ENCODE data around the gene HDAC9.
"Not testable (repeated sequence)": the region's sequence is repeated elsewhere in the genome, so short reads cannot be mapped to it uniquely, and the experiment has no call there.

The HDAC9 gene

DNA sequence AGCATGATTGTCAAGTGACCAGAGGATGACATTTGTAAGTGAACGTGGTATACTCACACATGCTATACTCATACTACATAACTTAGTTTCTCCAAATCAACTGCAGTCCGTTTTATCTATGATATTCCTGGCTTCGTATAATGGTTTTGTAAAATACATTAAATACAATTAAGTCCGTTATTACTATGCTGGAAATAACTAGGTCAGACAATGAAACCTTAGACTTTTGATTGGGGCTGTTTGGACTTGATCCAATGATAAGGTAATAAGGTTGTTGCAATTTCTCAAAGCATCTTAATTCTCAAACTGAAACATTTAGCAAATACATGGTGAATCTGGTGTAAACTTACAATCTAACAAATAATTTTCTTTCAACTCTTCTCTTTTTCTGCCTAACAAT is 504.9 kb downstream of the HDAC9 start:
- no peak for FAIRE-seq
- DNase-seq (ENCODE audit: low spot score) = no peak

DNA sequence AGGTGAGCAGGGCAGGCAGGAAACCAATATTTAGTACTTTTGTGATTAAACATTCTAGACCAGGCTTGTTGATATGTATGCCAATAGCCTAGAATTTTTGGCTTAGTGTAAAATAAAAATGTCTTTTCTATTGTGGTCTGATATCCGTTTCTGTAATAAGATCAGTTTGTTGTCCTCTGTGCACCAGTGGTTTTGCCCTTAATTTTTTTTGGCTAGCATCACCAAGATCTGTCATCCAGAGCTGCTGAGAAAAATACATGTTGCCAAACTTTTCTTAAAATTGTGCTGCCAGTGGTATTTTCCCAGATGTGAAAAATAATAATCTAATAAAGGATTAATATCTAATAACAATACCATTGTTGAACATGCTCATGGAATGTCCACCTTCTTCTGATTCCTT is 506.3 kb downstream of the HDAC9 start:
- FAIRE-seq (no peak), DNase-seq (ENCODE audit: low spot score) (no peak)

DNA sequence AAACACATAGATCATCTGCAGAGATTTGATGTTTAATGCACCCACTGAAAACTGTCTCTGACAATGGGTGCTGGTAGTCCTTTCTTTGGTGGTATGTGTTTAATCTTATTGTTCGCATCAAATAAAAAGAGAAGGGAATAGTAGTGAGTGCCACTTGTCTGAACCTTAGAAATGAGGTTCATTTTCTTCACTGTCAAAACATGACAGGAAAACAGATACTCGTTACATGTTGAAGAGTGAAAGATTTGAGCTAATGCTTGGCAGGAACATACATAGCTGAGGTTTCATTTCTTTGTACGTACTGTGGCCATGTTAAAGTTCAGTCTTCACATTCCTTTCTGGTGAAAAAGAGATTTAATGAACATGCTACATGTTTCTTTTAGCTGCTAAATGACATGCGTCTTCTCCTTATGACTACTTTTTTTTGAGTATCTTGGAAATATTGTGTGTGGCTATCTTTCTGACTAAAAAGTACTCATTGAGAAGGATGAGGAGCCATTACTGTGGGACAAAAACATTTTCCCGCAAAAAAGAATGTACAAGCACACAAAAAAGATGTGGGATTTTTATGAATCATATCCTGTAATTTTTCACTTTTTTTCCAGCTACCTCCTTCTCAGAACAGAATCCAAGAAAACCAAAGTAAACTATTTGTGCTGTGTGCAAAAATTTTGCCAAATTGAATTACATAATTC is 513.8 kb downstream of the HDAC9 start:
- DNase-seq (ENCODE audit: low spot score) (no peak), FAIRE-seq (no peak)

DNA sequence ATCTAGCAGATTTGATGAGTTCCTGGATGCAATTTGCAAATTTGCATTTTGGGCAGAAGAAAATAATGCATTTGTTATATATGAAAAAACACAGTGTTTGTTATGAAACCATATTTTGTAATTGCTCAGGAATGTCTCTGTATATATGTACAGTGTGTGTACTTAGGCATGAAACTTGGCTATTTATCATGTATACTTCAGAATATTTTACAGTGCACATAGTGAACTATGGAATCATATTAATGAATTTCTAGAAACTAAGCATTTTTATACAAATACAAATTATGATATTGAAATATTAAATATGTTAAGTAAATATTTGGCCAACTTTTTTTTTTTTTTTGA is 514.4 kb downstream of the HDAC9 start:
- DNase-seq (ENCODE audit: low spot score) = no peak
- FAIRE-seq = no peak

DNA sequence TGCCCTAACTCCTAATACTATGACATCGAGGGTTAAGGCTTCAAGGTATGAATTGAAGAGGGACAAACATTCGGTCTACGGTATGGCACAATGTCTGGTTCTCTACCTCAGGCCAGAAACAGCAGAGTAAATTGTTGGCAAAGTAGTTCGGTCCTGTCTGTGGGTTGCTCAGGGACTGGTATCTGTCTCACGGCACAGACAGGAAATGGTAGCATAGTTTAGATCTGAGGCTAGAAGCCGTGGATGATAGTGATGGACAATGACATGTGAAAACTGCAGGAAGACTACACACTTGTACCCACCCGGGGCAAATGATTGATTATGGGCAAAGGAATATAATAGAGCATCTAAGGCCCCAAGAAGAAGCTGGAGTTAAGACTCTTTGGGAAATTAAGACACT is 515.7 kb downstream of the HDAC9 start:
- DNase-seq (ENCODE audit: low spot score) (no peak), FAIRE-seq (no peak)

DNA sequence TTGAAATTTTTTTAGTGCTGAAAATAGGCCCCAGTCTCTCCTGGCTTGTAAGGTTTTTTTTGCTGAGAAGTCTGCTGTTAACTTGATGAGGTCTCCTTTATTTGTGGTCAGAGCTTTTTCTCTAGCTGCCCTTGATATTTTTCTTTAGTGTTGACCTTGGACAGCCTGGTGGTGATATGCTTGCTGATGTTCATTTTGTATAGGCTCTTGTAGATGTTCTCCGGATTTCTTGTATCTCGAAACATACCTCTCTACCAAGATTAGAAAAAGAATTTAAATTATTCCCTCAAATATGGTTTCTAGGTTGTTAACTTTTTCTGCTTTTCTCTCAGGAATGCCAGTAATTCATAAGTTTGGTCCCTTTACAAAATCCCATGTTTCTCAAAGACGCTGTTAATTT is 519.5 kb downstream of the HDAC9 start:
- DNase-seq (ENCODE audit: low spot score) (no peak), FAIRE-seq (no peak)

DNA sequence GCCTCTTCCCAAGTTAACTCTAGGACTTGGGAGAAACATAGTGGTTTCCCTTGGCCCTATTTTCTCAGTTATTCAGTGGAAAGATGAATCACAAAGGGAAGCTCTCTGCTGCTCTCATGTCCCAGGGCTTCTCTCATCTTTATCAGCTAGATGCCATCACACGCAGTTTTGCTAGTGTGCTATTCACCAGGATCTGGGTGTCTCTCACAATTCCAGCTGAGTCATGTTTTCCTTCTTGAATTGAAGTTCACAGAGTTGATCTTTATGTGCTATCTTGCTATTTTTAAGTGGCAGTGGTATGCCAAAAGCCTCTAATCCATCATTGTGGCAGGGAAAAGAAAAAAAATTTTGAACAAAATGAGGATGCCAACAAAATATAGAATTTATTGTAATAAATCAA is 520.6 kb downstream of the HDAC9 start:
- DNase-seq (ENCODE audit: low spot score) (peak; percentile 67), FAIRE-seq (no peak)

DNA sequence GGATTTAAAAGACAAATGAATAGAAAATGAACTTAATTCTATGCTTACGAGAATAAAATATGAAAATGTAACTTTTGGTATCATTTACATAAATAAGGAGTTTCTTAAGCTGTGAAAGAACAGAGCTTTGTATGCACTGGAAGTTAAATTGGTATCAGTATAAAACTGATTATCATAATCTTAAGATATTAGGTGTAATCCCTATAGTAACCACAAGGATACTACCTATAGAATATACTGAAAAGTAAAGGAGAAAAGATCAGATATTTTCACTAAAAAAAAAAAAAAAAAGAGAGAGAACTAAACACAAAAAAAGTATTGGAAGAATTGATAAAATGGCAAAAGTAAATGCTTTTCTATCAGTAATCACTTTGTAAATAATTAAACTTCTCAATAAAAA is 521.8 kb downstream of the HDAC9 start:
- no peak for DNase-seq (ENCODE audit: low spot score)
- no peak for FAIRE-seq

DNA sequence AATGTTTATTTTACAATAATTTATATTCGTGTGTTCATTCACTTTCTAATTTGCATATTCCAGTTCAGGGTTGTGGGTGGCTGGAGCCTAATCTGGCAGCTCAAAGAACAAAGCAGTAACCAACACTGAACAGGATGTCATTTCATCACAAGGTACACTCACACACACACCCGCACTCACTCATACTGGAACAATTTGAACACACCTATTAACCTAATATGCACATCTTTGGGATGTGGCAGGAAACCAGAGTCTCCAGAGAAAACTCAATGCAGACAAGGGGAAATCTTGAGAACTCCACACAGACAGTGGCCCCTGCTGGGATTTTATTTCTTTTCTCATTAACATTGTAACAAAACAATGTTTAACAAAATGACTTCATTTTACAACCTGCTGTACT is 524.5 kb downstream of the HDAC9 start:
- FAIRE-seq (no peak), DNase-seq (ENCODE audit: low spot score) (peak; percentile 38)

DNA sequence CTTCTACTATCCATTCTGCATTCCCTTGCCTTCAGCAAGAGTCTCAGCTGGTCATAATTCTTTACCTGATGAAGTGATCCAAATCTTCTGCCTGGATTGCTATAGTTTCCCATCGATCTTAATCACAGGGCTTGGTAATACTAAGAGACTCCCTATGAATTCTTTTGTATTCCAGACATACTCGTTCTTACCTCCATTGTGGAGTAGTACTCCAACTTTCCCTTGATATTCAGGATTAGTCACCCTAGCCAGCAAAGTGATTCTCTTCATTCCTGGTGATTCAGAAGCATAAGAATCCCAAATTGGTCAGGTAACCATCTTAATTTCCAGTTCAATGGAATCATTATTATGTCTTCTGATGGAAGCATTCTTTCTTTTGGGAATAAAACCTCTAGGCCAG is 525.2 kb downstream of the HDAC9 start:
- peak; percentile 78 for FAIRE-seq
- peak; percentile 73 for DNase-seq (ENCODE audit: low spot score)

DNA sequence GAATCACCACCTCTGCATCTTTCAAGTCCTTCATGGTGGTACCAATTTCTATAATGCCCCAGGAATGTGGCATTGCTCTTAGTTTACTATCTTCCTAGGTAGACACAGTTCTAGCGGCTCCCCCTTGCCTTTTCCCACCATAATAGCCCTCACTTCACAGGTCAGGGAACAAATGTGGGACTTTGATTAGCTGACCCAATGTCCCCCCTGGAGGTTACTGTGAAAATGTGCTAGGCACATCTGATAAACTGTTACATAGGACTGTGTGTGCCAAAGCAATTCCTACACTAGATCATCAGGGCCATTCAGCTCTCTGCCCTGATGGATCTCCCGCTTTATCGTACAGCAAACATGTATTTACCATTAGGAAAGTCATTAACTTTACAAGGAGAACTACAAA is 527.9 kb downstream of the HDAC9 start:
- DNase-seq (ENCODE audit: low spot score) = no peak
- no peak for FAIRE-seq

DNA sequence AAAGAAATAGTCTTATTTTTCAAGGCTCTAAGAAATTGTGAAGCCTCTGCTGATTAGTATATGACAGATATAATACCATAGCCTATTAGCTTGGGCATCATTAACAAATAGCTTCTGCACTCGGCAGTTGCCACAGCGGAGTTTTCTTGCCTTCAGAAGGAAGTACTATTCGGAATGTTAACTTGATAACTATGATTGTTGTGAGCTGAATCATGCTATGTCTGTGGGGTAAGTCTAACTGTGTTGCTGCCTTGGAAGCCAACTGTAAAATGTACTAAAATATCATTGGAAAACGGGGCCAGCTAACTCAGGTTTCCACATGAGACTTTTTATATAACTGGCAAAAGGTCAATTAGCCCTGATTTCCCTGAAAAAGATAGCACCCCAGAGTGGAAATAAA is 528.7 kb downstream of the HDAC9 start:
- no peak for FAIRE-seq
- peak; percentile 26 for DNase-seq (ENCODE audit: low spot score)

DNA sequence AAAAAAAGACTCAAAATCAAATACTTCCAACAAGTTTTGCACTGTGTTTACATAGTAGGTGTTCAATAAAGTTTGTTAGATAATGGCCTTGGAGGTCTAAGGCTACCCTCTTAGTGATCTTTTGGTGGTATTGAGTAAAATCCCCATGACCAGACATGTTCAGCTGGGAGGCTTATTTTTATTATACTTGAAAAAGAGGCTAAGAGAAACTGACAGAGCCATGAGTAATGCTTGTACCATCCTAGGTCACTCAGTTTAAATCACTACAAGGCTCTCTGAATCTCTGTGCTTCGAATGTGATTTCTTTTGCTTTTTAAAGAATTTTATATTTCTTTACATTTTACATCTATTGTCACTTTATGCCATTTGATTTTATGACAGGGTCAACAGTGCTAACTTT is 531.3 kb downstream of the HDAC9 start:
- no peak for FAIRE-seq
- peak; percentile 22 for DNase-seq (ENCODE audit: low spot score)

DNA sequence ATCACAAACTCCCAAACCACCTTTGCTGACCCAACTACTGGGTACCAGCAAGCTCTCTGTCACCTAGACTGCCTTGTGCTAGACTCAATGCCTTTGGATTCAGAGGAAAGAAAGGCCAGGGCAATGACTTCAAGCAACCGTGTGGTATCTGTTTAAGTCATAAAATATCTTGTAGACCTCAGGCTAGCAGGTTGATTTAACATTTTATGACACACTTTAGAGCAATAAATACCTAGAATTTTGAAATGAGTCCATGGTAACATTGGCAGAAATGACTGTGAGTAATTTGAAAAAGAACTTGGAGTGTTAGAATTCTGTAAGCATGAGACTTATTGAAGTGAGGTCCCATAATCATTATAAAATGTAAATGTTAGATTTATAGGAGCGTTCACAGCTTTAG is 534.7 kb downstream of the HDAC9 start:
- DNase-seq (ENCODE audit: low spot score) (no peak), FAIRE-seq (no peak)

DNA sequence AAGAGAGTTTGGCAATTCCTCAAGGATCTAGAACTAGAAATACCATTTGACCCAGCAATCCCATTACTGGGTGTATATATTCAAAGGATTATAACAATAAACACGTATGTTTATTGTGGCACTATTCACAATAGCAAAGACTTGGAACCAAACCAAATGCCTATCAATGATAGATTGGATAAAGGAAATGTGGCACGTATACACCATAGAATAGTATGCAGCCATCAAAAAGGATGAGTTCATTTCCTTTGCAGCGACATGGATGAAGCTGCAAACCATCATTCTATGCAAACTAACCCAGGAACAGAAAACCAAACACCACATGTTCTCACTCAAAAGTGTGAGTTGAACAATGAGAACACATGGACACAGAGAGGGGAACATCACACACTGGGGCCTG is 537.4 kb downstream of the HDAC9 start:
- DNase-seq (ENCODE audit: low spot score); FAIRE-seq: not testable (repeated sequence)

DNA sequence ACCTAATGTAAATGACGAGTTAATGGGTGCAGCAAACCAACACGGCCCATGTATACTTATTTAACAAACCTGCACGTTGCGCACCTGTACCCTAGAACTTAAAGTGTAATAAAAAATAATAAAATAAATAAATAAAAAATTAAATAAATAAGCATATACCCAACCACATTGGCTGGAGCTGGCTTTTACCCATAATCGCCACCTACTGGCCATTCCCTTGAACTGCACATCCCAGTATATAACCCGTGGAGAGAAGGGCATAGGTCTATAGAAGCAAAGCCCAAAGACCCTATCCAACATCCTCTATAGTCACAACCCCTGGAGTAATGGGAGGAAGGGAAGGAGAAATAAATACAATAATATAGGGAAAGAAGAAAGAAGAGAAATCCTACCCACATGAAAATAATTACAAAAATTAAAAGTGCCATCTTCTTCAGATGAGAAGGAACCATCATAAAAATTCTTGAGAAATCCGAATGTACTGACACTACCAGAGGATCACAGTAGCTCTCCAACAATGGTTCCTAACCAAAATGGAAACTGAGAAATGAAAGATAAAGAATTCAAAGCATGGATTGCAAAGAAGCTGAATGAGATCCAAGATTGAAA is 556.3 kb downstream of the HDAC9 start:
- DNase-seq (ENCODE audit: low spot score) = peak; percentile 31
- FAIRE-seq = peak; percentile 53
